Inflammatory macrophage (primary cell): ENCODE results near the gene TCF7.

Experiments used
- DNase-seq, 2 donors: peaks; one replicate each; pipeline ENCODE4 v3.0.0-alpha.2; 2020 to 2022
- total RNA-seq, 18 experiments: gene quantifications; one replicate each; lab custom pipeline; 2026; ENCODE audit warnings: mixed read lengths in 6 of 18, inconsistent platforms in 2 of 18; lab: John Stamatoyannopoulos, UW

Gene TCF7
- total RNA-seq = 0 to 0.64 (median 0.13) reads per million in 18 experiments

DNA sequence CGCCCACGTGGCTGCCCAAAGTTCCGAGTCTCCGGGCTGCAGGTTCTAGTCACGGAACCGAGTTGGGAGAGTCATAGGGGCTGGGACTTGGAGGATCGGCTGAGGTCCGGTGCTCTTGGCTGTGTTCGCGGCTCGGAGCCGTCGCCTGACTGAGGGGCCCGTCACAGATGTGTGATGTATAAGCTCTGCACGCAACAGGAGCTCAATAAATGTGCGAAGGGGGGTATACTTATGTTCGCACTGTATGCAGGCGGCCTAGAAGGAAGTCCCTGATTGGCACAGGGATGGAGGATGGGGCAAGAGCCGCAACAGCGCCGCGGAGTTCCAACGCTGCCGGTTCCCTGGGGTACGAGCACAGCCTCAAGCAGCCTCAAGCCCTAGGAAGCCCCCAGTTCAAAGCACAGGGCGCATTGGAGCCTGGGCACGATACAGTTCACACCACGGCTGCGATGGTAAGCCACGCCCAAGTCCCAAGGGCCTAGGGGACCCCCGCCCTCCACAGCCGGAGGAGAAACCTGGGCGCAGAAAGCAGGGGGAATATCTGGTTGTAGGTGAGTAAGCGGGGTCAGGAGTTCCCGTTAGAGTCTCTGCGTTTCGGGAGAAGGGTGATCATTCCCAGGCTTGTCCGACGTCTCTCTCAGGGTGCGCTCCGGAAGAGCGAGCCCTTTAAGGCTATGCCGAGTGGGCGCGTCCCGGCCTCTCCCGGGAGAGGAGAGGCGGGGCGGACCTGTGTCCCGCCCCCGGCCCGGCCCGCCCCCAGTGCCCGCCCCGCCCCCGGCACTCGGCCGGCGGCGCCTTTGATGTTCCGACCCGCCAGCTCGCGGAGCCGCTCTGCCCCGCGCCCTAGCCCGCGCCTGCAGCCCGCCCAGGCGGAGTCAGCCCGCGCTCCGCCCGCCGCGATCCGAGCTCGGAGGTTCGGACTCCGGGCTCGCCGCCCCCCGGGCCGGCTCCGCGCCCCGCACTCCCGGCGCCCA lies at the start of gene TCF7:
TSS of gene TCF7 (plus strand) at position 780 of the 974 bp plus-strand sequence. CDS start 226 bp downstream, outside the sequence.
- peak; percentile 65 to 79 for DNase-seq

DNA sequence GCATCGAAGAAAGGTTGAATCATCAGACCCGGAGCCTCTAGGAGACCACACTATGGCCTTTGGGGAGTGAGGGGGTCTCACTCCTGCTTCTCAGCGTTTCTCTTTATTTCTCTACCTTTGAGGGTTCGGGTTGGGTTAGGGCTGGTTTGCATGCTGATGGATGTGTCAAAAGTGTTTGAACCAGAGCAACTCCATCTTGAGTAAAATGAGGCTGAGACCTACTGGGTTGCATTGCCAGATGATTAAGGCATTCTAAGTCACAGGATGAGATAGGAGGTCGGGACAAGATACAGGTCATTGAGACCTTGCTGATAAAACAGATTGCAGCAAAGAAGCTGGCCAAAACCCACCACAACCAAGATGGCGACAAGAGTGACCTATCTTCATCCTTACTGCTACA lies 44.9 kb upstream of the TCF7 start:
- no peak for DNase-seq

DNA sequence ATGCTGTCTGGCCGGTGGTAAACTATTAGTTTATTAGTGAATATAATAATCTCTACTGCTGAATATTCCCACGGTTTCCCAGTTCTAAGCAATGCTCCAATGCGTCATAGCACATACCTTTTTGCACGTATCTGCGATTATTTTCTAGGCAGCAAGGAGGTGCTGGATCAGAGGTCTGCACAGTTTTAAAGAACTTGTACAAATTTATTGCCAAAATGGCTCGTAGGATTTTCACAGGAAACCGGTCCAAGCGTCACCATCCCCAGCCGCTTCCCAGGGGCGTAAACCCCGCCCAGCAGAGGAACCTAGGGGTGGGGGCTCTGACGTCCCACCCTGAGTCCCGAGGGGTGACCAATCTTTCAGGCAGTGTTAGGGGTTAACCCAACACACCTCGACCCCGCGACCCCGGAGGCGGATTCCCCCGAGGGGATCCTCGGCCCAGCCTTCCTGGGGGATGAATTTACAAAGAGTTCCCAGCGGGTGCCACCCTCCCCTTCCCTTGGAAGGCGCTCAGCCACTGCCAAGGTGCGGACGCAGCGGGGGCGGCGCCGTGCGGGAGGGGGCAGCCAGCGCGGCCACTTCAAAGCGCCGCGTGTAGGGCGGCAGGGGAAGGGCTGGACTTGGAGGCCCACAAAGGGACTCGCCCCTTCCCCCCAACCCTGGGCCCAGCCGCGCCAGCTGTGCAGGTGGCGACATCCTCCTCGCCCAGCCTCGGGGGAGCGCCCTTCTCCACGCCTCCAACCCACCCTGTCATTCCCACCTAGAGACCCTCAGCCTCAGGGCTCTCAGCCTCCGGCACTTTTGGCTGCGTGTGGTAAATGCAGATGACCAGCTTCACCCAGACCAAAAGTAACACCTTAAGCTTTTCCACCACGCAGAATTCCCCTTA lies 43.5 kb upstream of the TCF7 start:
- DNase-seq = no peak

DNA sequence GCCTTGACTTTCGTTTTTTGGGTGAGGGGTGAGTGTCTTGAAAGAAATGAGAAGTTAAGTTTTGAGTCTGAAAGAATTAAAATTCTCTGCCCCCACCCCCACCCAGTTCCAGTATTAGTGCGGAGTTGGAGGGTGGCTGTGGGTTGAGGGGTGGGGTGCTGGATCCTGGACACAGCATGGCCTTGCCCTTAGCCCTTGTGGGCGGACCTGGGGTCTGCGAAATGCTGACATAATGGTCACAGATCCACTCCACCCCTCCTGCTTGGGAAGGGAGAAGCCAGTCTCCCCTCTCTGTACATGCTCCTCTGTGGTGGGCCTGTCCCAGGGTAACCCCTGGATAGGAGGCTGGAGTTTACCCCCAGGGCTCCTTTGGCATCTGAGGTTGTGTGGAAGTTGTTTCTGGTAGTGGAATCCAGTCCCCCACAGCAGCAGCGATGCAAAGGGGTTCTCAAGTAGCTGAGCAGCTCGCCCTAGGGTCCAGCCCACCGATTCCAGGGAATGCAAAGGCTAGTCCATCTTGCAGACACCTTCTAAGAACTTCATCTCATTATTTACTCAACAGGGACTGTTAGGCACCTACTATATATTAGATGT lies 42.8 kb upstream of the TCF7 start:
- no peak for DNase-seq

DNA sequence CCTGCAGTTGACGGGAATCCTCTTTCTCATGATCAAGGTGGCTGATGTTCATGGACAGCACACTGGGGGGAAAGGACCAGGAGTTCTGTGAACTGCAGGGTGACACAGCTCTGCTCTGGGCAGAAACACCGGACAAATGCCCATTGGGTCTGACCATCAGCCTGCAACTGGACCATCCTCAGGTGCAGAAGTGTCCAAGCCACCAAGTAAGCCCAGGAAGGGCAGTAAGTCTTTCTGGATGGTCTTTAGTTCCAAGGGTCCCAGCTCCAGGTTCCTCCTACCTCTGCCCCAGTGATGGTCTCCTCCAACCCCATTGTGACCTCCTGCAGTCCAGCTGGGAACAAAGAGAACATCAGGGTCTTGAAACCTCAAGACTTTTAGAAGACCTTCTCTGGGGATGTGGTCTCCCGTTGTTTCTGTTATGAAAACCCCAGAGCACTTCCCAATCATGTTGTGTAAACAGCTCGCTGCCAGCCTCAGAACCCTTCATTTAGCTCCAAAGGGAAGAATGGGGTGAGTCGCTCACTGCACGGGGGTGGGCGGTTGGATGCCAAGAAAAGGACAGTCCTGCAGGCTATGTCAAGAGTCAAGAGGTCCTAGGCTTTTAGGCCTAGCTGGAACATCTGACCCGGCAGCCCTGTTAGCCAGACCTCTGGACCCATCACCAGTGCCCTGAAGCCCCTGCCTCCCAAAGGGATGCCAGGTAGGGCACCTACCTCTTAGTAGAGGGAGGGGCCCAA lies 41.8 kb upstream of the TCF7 start:
- DNase-seq = peak; percentile 4 to 20

DNA sequence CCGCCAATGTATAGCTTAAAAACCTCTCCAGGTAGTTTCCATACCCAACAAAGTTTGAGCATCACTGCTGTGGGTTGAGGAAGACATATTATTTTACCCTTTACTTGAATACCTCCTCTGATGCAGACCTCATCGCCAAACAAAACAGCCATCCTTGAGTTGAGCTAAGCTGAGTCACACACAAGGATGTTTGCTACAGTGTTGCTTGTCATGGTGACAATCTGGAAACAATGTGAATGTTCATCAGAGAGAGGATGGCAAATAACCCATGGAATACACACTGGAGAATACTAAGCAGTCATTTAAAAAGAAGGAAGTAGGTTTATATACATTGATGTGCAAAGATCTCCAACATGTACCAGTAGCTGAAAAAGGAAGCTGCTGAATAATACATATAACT lies 41.1 kb upstream of the TCF7 start:
- peak in 1 of 2 donors; percentile 5 for DNase-seq

DNA sequence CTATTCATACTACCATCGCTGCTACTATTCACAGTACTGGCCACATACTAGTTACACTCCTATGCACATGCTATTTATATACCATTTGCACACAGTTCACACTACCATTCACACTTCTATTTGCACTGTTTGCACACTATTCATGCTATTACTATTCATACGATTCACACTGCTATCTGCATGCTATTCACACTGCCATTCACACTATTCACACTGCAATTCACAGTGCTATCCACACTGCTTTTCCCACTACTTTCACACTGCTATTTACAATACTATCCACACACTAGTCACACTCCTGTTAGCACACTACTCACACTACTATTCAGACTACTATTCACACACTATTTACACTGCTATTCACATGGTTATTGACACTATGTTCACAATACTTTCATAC lies 39.4 kb upstream of the TCF7 start:
- DNase-seq = no peak

DNA sequence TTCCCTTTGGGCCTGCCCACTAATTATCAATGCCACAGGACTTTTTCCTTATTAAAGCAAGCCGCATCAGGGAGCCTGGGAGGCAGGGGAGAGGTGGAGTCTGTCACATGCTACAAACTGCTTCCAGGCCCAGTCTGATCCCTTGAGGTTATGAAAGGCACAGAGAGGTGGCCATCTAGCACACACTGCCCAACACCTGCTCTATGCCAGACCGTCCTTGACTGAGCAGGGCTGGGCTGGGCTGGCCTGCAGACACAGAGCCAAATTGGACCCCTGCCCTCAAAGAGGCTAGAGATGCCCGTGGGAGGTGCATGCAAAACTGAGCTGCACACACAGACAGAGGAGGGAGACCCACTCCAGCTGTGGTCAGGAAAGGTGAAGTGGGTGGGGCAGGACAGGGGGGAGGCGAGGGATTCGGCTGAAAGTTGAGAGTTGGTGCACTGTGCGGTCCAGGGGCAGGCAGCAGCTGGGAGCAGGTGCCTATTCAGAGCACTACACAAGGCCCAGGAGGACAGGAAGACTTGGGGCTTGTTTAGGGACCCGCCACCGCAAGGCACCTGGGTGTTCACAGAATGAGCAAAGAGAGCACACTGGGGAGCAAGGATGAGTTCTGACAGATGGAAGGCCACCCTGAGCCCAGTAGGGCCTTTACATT lies 36.4 kb upstream of the TCF7 start:
- DNase-seq = no peak

DNA sequence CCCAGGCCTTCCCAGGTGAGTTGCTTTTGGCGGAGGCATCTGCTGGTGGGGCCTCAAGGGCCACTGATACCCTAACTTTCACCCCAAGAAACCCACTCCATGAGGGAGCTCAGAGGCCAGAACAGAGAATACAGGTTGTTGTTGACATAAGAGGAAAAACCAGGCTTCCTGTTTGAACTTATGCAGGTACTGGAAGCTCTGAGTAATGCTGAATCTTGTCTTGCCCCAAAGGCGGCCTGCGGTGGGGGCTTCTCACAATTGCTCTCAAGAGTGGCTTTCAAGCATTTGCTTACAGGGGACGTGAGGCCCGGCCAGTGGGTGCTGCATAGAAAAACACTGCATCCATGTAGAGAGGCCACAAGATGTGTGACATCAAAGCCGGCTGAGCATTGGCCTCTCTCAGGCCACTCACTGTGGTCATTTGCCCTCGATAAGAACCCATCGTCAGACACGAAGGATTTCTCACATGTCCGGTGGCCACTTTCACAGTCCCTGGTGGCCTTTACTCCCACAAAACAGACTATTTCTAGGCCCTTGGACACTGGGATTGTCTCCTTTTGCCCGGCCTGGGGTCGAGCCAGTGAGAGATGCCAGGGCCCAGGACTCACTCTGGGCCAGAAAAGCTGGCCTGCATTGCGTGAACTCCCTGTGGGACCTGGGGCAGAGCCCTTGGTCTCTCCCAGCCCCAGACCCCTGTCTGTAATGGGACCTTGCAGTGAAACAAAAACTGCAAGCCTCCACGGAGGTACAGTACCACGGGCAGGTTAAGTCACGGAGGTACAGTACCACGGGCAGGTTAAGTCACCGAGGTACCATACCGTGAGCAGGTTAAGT lies 34.5 kb upstream of the TCF7 start:
- no peak for DNase-seq

DNA sequence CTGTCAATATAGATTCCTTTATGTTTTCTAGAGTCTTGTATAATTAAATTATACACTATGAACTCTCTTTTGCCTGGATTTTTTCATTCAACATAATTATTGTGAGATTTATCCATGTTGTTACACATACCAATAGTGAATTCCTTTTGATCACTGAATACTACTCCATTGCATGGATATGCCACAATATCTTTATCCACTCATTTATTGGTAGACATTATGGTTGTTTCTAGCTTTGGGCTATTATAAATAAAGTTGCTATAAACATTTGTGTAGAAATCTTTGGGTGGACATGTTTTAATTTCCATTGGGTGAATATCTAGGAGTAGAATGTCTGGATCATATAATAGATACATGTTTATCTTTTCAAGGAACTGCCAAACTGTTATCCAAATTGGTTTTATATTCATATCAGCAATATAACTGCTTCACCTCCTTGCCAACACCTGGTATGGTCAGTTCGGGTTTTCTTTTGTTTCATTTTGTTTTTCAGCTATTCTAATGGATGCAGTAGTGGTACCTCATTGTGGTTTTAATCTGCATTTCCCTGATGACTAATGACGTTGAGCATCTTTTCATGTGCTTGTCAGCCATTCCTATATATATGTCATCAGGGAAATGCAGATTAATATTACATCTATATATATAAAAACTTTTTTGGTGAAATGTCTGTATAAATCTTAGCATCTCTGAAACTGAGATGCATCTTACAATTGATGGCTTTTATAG lies 32.1 kb upstream of the TCF7 start:
- DNase-seq = no peak

DNA sequence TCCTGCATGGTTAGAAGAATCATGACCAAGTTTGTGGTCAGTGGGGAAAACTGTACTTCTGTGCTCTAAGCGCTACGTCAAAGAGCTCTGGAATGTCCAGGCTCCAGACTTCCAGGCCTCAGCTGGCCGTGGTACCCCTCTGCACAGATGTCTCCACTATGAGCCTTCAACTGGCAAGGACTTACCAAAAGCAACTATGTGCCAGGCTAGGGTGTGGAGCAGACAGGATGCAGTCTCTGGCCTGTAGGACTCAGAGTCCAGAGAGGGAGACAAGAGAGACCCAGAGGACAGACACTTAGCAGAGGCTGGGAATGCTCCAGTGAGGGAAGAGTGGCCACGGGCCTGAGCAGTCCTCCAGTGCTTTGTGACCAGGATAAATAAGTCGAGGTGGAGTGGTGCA lies 31.0 kb upstream of the TCF7 start:
- DNase-seq = no peak

DNA sequence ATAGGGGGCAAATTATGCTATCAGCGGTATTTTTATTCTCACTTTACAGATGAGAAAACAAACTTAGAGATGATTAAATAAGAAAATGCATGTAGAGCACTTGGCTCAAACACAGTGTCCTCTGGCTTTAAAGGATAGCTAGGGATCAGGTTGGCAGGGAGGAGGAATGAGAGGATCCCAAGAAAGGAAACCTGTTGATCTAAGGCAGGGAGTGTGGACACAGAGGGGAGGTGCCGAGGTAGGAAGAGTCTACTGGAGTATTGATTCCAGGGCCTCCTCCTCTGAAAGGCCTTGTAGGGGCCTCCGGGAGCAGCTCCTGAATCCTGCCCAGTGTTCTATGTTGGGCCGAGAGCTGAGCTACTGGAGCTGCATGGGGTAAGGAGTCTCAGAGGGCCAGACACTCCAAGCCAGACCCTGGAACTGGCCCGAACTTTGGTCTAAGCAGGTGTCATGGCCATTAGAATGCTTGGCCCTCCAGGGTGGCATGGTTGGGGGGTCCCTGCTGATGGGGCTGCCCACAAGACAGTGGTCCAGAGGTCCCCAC lies 30.4 kb upstream of the TCF7 start:
- no peak for DNase-seq

DNA sequence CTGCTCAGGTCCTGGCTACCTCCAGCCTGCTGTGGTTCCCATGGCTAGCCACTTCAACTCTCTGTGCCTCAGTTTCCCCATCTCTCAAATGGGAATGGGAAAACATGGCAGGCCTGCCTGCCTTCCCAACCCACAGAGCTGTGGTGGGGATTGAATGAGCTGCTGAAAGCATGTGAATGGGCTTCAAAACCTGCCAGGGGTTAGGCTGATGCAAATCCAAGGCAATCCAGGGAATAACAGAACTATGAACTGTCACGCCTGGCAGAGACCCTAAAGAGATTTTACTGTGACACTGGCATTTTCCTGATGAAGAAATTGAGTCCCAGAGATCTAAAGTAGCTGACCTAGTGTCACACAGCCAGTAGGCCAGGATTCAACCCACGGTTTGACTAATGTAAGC lies 29.9 kb upstream of the TCF7 start:
- DNase-seq = no peak

DNA sequence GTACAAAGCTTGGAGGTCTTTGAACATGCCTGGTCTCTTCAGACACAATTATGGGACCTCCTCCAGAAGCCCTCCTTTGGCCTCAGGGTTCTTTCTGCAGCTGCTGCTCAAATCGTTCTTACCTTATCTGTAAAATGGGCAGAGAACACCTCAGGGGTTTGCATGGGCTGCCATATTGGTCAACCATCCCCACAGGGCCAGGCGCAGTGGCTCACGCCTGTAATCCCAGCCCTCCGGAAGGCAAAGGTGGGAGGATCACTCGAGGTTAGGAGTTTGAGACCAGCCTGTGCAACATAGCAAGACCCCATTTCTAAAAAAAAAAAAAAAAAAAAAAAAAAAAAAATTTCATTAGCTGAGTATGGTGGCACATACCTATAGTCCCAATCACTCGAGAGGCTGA lies 29.1 kb upstream of the TCF7 start:
- DNase-seq = no peak

DNA sequence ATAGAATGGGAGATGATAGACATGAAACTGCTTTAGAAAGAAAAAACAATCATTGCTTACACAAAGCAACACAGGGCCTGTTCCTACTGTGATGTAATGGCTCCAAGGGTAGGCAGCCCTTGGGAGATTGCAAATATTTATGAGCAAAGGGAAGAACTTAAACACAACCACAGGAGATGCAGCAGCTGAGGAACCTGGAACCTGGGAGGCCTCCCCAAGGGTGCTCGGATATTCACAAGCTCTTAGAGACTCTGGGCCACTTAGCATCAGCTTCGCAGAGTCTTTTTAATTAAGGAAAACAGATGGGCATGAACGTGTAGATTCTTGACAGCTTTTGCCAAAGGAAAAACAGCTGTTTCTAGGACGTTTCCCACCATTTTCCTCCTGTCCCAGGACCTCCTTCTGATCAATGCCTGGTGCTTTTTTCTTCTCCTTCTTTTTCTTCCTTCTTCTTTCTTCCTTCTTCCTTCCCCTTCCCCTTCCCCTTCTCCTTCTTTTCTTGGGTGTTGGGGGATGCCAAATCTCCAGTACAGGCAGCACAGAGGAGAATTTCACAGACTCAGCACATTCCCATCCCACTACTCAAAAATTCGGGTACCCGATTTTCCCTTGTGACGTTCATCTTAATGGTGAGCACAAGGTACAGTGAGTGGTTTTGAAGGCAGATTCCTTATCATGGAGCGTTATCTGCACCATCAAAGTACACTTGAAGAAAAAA lies 28.1 kb upstream of the TCF7 start:
- DNase-seq = no peak

DNA sequence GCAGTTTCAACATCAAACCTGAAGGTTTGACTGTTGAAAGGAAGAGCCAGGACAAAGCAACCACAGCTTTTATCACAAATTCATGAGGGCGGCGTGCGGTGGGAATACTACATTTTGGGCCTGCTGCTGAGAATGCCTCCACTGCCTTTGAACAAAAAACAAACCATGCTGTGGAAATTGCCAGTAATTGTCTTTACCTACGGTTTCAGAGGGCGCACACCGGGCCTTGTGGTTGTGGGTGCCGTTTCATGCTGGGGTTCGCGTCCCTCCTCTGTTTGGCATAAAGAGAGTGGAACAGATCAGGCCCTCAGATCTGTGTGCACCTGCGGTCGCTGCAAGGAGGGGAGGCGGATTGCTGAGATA lies 27.6 kb upstream of the TCF7 start:
- DNase-seq = no peak

DNA sequence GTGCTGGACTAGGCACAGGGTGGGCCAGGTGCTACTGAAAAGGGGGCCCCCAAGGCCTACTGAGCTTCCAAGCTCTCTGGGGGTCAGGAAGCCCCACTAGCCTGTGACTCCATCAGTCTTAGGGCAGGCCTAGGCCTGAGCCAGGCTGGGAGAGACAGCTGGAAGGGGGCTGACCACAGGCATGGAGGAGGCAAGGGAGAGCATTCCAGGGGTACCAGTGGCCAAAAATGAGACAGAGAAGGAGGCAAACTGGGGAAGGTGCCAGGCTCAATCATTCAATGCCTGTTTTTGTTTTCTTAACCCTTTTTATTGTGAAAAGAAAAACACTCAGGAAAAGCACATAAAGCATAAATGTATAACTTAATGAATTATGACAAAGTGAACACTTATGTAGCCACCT lies 26.2 kb upstream of the TCF7 start:
- DNase-seq = no peak

DNA sequence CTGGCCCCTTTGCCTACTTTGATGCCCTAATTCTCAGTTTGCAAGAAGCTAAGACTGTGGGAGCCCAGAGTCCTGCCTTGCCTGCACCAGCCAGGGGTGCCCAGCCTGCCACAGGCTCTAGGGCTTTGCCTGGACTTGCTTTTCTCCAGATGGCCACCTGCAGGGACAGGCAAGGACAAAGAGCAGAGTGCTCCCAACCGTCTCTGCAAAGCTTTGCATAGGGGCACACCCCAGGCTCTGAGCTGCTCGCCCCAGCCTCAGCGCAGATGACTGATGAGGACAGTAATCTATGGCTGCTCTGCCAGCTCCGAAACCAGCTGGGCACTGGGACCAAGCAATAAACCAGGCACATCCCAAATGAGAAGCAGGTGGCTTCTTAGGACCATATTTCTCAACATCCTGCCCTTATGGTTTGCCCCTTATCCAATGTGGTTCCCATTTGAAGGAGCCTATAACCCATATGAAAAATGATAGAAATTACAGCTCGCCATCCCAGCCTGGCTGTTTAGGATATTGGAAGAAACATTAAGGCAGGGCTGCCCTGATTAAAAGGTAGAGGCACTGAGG lies 25.4 kb upstream of the TCF7 start:
- no peak for DNase-seq

DNA sequence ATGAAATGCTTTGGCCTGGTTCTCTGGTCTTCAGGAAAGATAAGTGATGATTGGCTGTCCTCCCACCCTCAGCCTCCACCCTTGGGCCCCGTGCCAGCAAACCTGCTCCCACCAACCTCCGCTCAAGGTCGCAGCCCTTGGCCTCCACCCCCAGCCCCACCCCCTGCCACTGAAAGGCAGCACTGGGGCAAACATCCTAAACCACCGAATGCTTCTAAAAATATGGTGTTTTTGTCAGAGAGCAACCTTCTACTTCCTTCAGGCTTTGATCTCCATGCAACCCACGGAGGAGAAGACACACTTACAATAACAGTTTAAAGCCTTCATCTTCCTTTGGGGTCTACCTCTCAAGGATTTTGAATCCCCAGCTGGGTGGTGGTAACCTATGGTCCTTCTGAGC lies 24.0 kb upstream of the TCF7 start:
- no peak for DNase-seq
